K562 (cell line): Measurements from ENCODE around the gene PHF10. TPM values are rescaled to one million over a fixed set of nuclear protein-coding genes. Genes with fewer than 3 reads are reported as not detected.

Experiments used
- CREBBP ChIP-seq: IDR thresholded peaks from one replicate; pipeline ENCODE4 v1.6.1; 2012; ENCODE audit warnings: low read depth, mild to moderate bottlenecking, control low read depth, inconsistent platforms, low read length
- FOS ChIP-seq: IDR thresholded peaks from 3 replicates; pipeline ENCODE4 v1.6.1; 2011; ENCODE audit not compliant: insufficient read length; ENCODE audit errors: extremely low read depth
- HNRNPLL ChIP-seq: fragments of 200-400 bp; formaldehyde crosslinking; IDR thresholded peaks from 2 replicates; pipeline ENCODE4 v1.6.1; 2017; ENCODE audit warnings: low read length, low read depth, mild to moderate bottlenecking; ENCODE audit not compliant: poor library complexity, severe bottlenecking
- HNRNPUL1 ChIP-seq: fragments of 200-400 bp; formaldehyde crosslinking; IDR thresholded peaks from 2 replicates; pipeline ENCODE4 v1.6.1; 2017; ENCODE audit warnings: low read length
- MEF2A ChIP-seq: IDR thresholded peaks from 2 replicates; pipeline ENCODE4 v1.6.1; 2011; ENCODE audit warnings: low read depth, mild to moderate bottlenecking, low read length, moderate library complexity; ENCODE audit not compliant: control insufficient read depth
- NFATC3 ChIP-seq: fragments of 450-650 bp; IDR thresholded peaks from 2 replicates; pipeline ENCODE4 v1.6.1; 2017; ENCODE audit warnings: mild to moderate bottlenecking
- NRF1 ChIP-seq, 2 experiments: fragments of 450-650 bp; IDR thresholded peaks in 1 of 2; conservative IDR thresholded peaks in 1 of 2; 2 replicates each; pipeline ENCODE4 v1.6.1; 2014; ENCODE audit warnings: mild to moderate bottlenecking in 2 of 2
- PHB2 ChIP-seq: fragments of 450-650 bp; IDR thresholded peaks from 2 replicates; pipeline ENCODE4 v1.6.1; 2017; ENCODE audit warnings: low read depth
- SAFB2 ChIP-seq: fragments of 200-400 bp; formaldehyde crosslinking; IDR thresholded peaks from 2 replicates; pipeline ENCODE4 v1.6.1; 2018; ENCODE audit warnings: borderline replicate concordance, low read length, low read depth, moderate library complexity; ENCODE audit not compliant: severe bottlenecking
- TEAD1 ChIP-seq, 2 experiments: fragments of 450-650 bp in 1 of 2; sonication (generic) in 1 of 2; formaldehyde crosslinking; IDR thresholded peaks; 2 replicates each; pipeline versions ENCODE4 v1.4.0 to v1.8.0; 2020 to 2022; ENCODE audit warnings: mild to moderate bottlenecking in 2 of 2, missing genetic modification reagents in 1 of 2
- ZFPM2 ChIP-seq: fragments of 250-450 bp; sonication (Bioruptor Pico); IDR thresholded peaks from 2 replicates; pipeline ENCODE4 v1.5.1; 2022; ENCODE audit warnings: mild to moderate bottlenecking
- polyA plus RNA-seq, 8 experiments: library from polyadenylated mRNA; depleted of rRNA in 4 of 8; stranded (reverse) in 5 of 8; unstranded in 3 of 8; fragments of >200 nt; fragmentation: Nextera tagmentation in 2 of 8; fragmentation: Illumina TruSeq in 1 of 8; extraction: Ambion mirVana in 2 of 8; extraction: Trizol in 1 of 8; gene quantifications; 2 replicates each; pipeline versions ENCODE4 v1.2.1 to v1.2.3, GENCODE V29; 2011 to 2014; ENCODE audit warnings: inconsistent platforms in 1 of 8, missing spikeins in 1 of 8
- total RNA-seq, 7 experiments: library from RNA; depleted of rRNA in 6 of 7; stranded (reverse); fragments of >200 nt in 6 of 7; fragmentation: Illumina TruSeq in 2 of 7; extraction: Trizol in 2 of 7; gene quantifications; 2 replicates each; pipeline versions ENCODE4 v1.2.1 to v1.2.3, GENCODE V29; 2011 to 2021; ENCODE audit warnings: low replicate concordance in 1 of 7
- TF ChIP-seq, protein P1 (sequence below): sonication (generic); formaldehyde crosslinking; IDR thresholded peaks from 2 replicates; pipeline ENCODE4 v1.8.0; 2023; ENCODE audit warnings: mild to moderate bottlenecking, missing genetic modification reagents
- TF ChIP-seq, protein P2 (sequence below): fragments of 450-650 bp; IDR thresholded peaks from 2 replicates; pipeline ENCODE4 v1.6.1; 2018; ENCODE audit not compliant: partially characterized antibody
- TF ChIP-seq, protein P3 (sequence below): IDR thresholded peaks from 3 replicates; pipeline ENCODE4 v1.6.1; 2011; ENCODE audit warnings: borderline replicate concordance, mild to moderate bottlenecking; ENCODE audit not compliant: insufficient read length, insufficient read depth
- TF ChIP-seq, protein P4 (sequence below): fragments of 200-800 bp; sonication (Bioruptor generic); IDR thresholded peaks from 2 replicates; pipeline ENCODE4 v1.6.1; 2017; ENCODE audit warnings: missing genetic modification characterization, missing compliant biosample characterization
- TF ChIP-seq, protein P5 (sequence below), 3 experiments: fragments of 200-800 bp in 1 of 3; sonication (Bioruptor generic) in 1 of 3; sonication (generic) in 1 of 3; formaldehyde crosslinking in 1 of 3; IDR thresholded peaks; 2 replicates each; pipeline versions ENCODE4 v1.6.1 to v1.8.0; 2016 to 2022; ENCODE audit warnings: mild to moderate bottlenecking in 2 of 3, missing compliant biosample characterization in 2 of 3, missing genetic modification characterization in 2 of 3, missing genetic modification reagents in 1 of 3

PHF10 gene
- total and polyA plus RNA-seq, 9 of the 15 experiments (the other 6 are each of a cell fraction or from before 2014, with no cell fraction given), result 23.9 to 88.9 (median 46.0) TPM

DNA sequence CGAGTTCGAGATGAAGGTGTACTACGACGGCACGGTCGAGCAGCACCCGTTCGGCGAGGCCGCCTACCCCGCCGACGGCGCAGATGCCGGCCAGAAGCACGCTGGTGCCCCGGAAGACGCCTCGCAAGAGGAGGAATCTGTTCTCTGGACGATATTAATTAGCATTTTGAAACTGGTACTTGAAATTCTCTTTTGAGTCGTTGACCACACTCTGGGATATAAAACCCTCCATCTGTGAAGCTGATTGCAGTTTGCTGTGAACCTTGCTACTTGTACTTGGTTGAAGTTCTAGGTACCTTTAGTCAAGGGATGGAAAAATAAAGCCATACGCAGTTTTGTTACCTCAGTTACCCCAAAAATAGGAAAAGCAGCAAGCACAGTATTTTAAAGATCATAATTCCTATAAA, 21.5 kb downstream of the PHF10 start (continued):
- TF ChIP-seq, protein P1, sequence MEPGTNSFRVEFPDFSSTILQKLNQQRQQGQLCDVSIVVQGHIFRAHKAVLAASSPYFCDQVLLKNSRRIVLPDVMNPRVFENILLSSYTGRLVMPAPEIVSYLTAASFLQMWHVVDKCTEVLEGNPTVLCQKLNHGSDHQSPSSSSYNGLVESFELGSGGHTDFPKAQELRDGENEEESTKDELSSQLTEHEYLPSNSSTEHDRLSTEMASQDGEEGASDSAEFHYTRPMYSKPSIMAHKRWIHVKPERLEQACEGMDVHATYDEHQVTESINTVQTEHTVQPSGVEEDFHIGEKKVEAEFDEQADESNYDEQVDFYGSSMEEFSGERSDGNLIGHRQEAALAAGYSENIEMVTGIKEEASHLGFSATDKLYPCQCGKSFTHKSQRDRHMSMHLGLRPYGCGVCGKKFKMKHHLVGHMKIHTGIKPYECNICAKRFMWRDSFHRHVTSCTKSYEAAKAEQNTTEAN (CRISPR knock-in tag), result no peak
- TF ChIP-seq TEAD1 (CRISPR knock-in tag; IDR thresholded peaks at IDR 0.05), result peak in 1 of 2 experiments; percentile 65; a peak in 1 of 4 replicates
- TF ChIP-seq, protein P2, sequence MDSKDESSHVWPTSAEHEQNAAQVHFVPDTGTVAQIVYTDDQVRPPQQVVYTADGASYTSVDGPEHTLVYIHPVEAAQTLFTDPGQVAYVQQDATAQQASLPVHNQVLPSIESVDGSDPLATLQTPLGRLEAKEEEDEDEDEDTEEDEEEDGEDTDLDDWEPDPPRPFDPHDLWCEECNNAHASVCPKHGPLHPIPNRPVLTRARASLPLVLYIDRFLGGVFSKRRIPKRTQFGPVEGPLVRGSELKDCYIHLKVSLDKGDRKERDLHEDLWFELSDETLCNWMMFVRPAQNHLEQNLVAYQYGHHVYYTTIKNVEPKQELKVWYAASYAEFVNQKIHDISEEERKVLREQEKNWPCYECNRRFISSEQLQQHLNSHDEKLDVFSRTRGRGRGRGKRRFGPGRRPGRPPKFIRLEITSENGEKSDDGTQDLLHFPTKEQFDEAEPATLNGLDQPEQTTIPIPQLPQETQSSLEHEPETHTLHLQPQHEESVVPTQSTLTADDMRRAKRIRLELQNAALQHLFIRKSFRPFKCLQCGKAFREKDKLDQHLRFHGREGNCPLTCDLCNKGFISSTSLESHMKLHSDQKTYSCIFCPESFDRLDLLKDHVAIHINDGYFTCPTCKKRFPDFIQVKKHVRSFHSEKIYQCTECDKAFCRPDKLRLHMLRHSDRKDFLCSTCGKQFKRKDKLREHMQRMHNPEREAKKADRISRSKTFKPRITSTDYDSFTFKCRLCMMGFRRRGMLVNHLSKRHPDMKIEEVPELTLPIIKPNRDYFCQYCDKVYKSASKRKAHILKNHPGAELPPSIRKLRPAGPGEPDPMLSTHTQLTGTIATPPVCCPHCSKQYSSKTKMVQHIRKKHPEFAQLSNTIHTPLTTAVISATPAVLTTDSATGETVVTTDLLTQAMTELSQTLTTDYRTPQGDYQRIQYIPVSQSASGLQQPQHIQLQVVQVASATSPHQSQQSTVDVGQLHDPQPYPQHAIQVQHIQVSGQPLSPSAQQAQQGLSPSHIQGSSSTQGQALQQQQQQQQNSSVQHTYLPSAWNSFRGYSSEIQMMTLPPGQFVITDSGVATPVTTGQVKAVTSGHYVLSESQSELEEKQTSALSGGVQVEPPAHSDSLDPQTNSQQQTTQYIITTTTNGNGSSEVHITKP, result no peak
- no peak for TF ChIP-seq PHB2
- no peak for TF ChIP-seq CREBBP
- TF ChIP-seq HNRNPUL1, result no peak
- TF ChIP-seq, protein P3, sequence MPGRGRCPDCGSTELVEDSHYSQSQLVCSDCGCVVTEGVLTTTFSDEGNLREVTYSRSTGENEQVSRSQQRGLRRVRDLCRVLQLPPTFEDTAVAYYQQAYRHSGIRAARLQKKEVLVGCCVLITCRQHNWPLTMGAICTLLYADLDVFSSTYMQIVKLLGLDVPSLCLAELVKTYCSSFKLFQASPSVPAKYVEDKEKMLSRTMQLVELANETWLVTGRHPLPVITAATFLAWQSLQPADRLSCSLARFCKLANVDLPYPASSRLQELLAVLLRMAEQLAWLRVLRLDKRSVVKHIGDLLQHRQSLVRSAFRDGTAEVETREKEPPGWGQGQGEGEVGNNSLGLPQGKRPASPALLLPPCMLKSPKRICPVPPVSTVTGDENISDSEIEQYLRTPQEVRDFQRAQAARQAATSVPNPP, result no peak
- TF ChIP-seq, protein P4, sequence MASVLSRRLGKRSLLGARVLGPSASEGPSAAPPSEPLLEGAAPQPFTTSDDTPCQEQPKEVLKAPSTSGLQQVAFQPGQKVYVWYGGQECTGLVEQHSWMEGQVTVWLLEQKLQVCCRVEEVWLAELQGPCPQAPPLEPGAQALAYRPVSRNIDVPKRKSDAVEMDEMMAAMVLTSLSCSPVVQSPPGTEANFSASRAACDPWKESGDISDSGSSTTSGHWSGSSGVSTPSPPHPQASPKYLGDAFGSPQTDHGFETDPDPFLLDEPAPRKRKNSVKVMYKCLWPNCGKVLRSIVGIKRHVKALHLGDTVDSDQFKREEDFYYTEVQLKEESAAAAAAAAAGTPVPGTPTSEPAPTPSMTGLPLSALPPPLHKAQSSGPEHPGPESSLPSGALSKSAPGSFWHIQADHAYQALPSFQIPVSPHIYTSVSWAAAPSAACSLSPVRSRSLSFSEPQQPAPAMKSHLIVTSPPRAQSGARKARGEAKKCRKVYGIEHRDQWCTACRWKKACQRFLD (CRISPR knock-in tag), result 0 out of 2 replicates have a peak, but pooled peaks have one; percentile 6
- TF ChIP-seq NFATC3, result no peak
- TF ChIP-seq, protein P5, sequence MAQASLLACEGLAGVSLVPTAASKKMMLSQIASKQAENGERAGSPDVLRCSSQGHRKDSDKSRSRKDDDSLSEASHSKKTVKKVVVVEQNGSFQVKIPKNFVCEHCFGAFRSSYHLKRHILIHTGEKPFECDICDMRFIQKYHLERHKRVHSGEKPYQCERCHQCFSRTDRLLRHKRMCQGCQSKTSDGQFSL (CRISPR knock-in tag; IDR thresholded peaks at IDR 0.05), result 0 out of 2 replicates have a peak, but pooled peaks have one; percentile 10
- TF ChIP-seq, protein P5 (tag; IDR thresholded peaks at IDR 0.05), result no peak
- TF ChIP-seq ZFPM2 (CRISPR knock-in tag), result no peak
- no peak for TF ChIP-seq MEF2A
- peak; percentile 42 to 50; a peak in 2 of 4 replicates for TF ChIP-seq NRF1 (conservative IDR thresholded peaks at IDR 0.05 in 1 of 2, IDR thresholded peaks at IDR 0.05 in 1 of 2)
- no peak for TF ChIP-seq FOS
- TF ChIP-seq SAFB2, result no peak
- peak; percentile 72 for TF ChIP-seq HNRNPLL
